HG02840 (cell line): ENCODE data around the gene TNIK.

ENCODE experiments used
- ATAC-seq: cut with Tn5 transposase; IDR thresholded peaks from one replicate; pipeline ENCODE4 v1.9.1; 2021; ENCODE audit warnings: mild to moderate bottlenecking, moderate library complexity, moderate number of reproducible peaks; ENCODE audit not compliant: unreplicated experiment, low FRiP score

TNIK gene

GRCh38 chr3:171077261-171077660, 382.9 kb downstream of the TNIK start:
- no peak for ATAC-seq

GRCh38 chr3:171072432-171072831, 387.8 kb downstream of the TNIK start:
- no peak for ATAC-seq

GRCh38 chr3:171068658-171069057, 391.5 kb downstream of the TNIK start:
- ATAC-seq: no peak

GRCh38 chr3:171066206-171066605, 394.0 kb downstream of the TNIK start:
- no peak for ATAC-seq

GRCh38 chr3:171065732-171066131, 394.5 kb downstream of the TNIK start:
- no peak for ATAC-seq

- ATAC-seq: no peak
Observed at GRCh38 chr3:171064461-171064860, 395.7 kb downstream of the TNIK start.

- no peak for ATAC-seq
Observed at GRCh38 chr3:171061749-171062148, 398.5 kb downstream of the TNIK start.

- ATAC-seq: no peak
Observed at GRCh38 chr3:171059978-171060377, 400.2 kb downstream of the TNIK start.

GRCh38 chr3:171058873-171059603, 401.2 kb downstream of the TNIK start:
- ATAC-seq: no peak

GRCh38 chr3:171058058-171058457, 402.1 kb downstream of the TNIK start:
- no peak for ATAC-seq

- ATAC-seq: no peak
Observed at GRCh38 chr3:171057072-171057471, 403.1 kb downstream of the TNIK start.

- no peak for ATAC-seq
Observed at GRCh38 chr3:171056528-171056927, 403.7 kb downstream of the TNIK start.

- ATAC-seq: no peak
Observed at GRCh38 chr3:171055336-171056178, 404.6 kb downstream of the TNIK start.

GRCh38 chr3:171054921-171055320, 405.3 kb downstream of the TNIK start:
- ATAC-seq: no peak

GRCh38 chr3:171054231-171054630, 406.0 kb downstream of the TNIK start:
- ATAC-seq: no peak

- ATAC-seq: no peak
Observed at GRCh38 chr3:171049861-171050444, 410.3 kb downstream of the TNIK start.

- no peak for ATAC-seq
Observed at GRCh38 chr3:171046760-171047159, 413.4 kb downstream of the TNIK start.

- no peak for ATAC-seq
Observed at GRCh38 chr3:171044835-171045793, 415.1 kb downstream of the TNIK start.

GRCh38 chr3:171044384-171044783, 415.8 kb downstream of the TNIK start:
- no peak for ATAC-seq

- no peak for ATAC-seq
Observed at GRCh38 chr3:171039674-171040073, 420.5 kb downstream of the TNIK start.
